HG03159 (cell line): ENCODE measurements around the gene TARBP1.
A peak's percentile ranks its signal among the peaks of the same experiment; 100 is the strongest.
"Not testable (repeated sequence)": the region's sequence is repeated elsewhere in the genome, so short reads cannot be mapped to it uniquely, and the experiment has no call there.

Experiments
- ATAC-seq: cut with Tn5 transposase; IDR thresholded peaks from one replicate; pipeline ENCODE4 v1.9.1; 2021; ENCODE audit warnings: mild to moderate bottlenecking, moderate library complexity; ENCODE audit not compliant: unreplicated experiment

Gene TARBP1

GRCh38 chr1:234507626-234508387 is 28.8 kb upstream of the TARBP1 start:
- no peak for ATAC-seq

GRCh38 chr1:234507089-234507488 is 28.1 kb upstream of the TARBP1 start:
- ATAC-seq, result no peak

- ATAC-seq, result no peak
These were observed 26.8 kb upstream of the TARBP1 start for GRCh38 chr1:234505769-234506102.

- ATAC-seq, result no peak
These were observed 26.2 kb upstream of the TARBP1 start for GRCh38 chr1:234504969-234505768.

- ATAC-seq, result not testable (repeated sequence)
These were observed 25.3 kb upstream of the TARBP1 start for GRCh38 chr1:234504251-234504650.

GRCh38 chr1:234503193-234504050 is 24.4 kb upstream of the TARBP1 start:
- no peak for ATAC-seq

- ATAC-seq, result no peak
These were observed 23.8 kb upstream of the TARBP1 start for GRCh38 chr1:234502785-234503184.

GRCh38 chr1:234500269-234500668 is 21.3 kb upstream of the TARBP1 start:
- no peak for ATAC-seq

GRCh38 chr1:234499943-234500245 is 20.9 kb upstream of the TARBP1 start:
- no peak for ATAC-seq

GRCh38 chr1:234499119-234499942 is 20.4 kb upstream of the TARBP1 start:
- peak; percentile 35 for ATAC-seq

- ATAC-seq, result no peak
These were observed 19.6 kb upstream of the TARBP1 start for GRCh38 chr1:234498448-234499118.

- no peak for ATAC-seq
These were observed 18.6 kb upstream of the TARBP1 start for GRCh38 chr1:234497589-234497988.

GRCh38 chr1:234495231-234495990 is 16.4 kb upstream of the TARBP1 start:
- peak; percentile 74 for ATAC-seq

- no peak for ATAC-seq
These were observed 15.1 kb upstream of the TARBP1 start for GRCh38 chr1:234494049-234494448.

- no peak for ATAC-seq
These were observed 12.0 kb upstream of the TARBP1 start for GRCh38 chr1:234490793-234491479.

GRCh38 chr1:234489698-234490077 is 10.7 kb upstream of the TARBP1 start:
- no peak for ATAC-seq

- ATAC-seq, result no peak
These were observed 10.2 kb upstream of the TARBP1 start for GRCh38 chr1:234489007-234489697.
